CD14-positive monocyte (primary cell): ENCODE measurements around the gene PHLDA3. TPM values are rescaled to one million over a fixed set of nuclear protein-coding genes. Genes with fewer than 3 reads are reported as not detected.

Experiments
- DNase-seq, 3 donors: peaks; one replicate each; pipeline ENCODE4 v3.0.0-alpha.2; 2011 to 2022
- H2AFZ ChIP-seq: 2 replicates; pipeline ENCODE4 v1.6.0; 2012; ENCODE audit warnings: mild to moderate bottlenecking, low read depth, low read length, inconsistent platforms; ENCODE audit not compliant: insufficient read depth, poor library complexity, severe bottlenecking
- H3K27ac ChIP-seq, 2 donors: 1 replicate in 1 of 2; 2 replicates in 1 of 2; pipeline ENCODE4 v1.5.1; 2012 to 2013; ENCODE audit warnings: low read length in 2 of 2, control low read depth in 1 of 2, inconsistent platforms in 1 of 2, low read depth in 1 of 2, mild to moderate bottlenecking in 1 of 2
- H3K27me3 ChIP-seq, 2 donors: one replicate each; pipeline versions ENCODE4 v1.6.0 to v1.6.1; 2011 to 2013; ENCODE audit warnings: low read length in 2 of 2; ENCODE audit not compliant: control insufficient read depth in 2 of 2, insufficient read depth in 2 of 2
- H3K36me3 ChIP-seq, 2 donors: replicated peaks in 1 of 2; 1 replicate in 1 of 2; 2 replicates in 1 of 2; pipeline versions ENCODE4 v1.5.1 to v1.6.1; 2012 to 2013; ENCODE audit warnings: low read length in 2 of 2, control low read depth in 1 of 2, inconsistent platforms in 1 of 2, mild to moderate bottlenecking in 1 of 2; ENCODE audit not compliant: insufficient read depth in 2 of 2, control insufficient read depth in 1 of 2
- H3K4me1 ChIP-seq, 2 donors: 1 replicate in 1 of 2; 2 replicates in 1 of 2; pipeline versions ENCODE4 v1.5.1 to v1.6.1; 2012 to 2013; ENCODE audit warnings: low read length in 2 of 2, control low read depth in 1 of 2, inconsistent platforms in 1 of 2, mild to moderate bottlenecking in 1 of 2, moderate library complexity in 1 of 2; ENCODE audit not compliant: insufficient read depth in 2 of 2, control insufficient read depth in 1 of 2
- H3K4me2 ChIP-seq: replicated peaks from 2 replicates; pipeline ENCODE3; 2012; ENCODE audit warnings: low read length, moderate library complexity, mild to moderate bottlenecking; ENCODE audit not compliant: poor library complexity, severe bottlenecking; ENCODE audit errors: extremely low read depth
- H3K4me3 ChIP-seq, 3 experiments: fragments of 200-600 bp in 1 of 3; sonication (generic) in 1 of 3; replicated peaks in 1 of 3; 1 replicate in 2 of 3; 2 replicates in 1 of 3; pipeline ENCODE4 v1.5.1; 2011 to 2013; ENCODE audit warnings: low read length in 3 of 3, mild to moderate bottlenecking in 3 of 3, control low read depth in 2 of 3, low read depth in 2 of 3, inconsistent platforms in 1 of 3, moderate library complexity in 1 of 3
- H3K79me2 ChIP-seq: 2 replicates; pipeline ENCODE4 v1.6.0; 2012; ENCODE audit warnings: mild to moderate bottlenecking, control low read depth, inconsistent platforms, low read length, moderate library complexity; ENCODE audit not compliant: insufficient read depth
- H3K9ac ChIP-seq: 2 replicates; pipeline ENCODE4 v1.6.0; 2017; ENCODE audit warnings: low read length, mild to moderate bottlenecking; ENCODE audit not compliant: insufficient read depth, poor library complexity, severe bottlenecking
- H3K9me3 ChIP-seq, 2 donors: replicated peaks in 1 of 2; 1 replicate in 1 of 2; 2 replicates in 1 of 2; pipeline versions ENCODE4 v1.5.1 to v1.6.1; 2012 to 2013; ENCODE audit warnings: low read length in 2 of 2, control low read depth in 1 of 2; ENCODE audit not compliant: control insufficient read depth in 1 of 2, insufficient read depth in 1 of 2
- H4K20me1 ChIP-seq: 2 replicates; pipeline ENCODE4 v1.6.0; 2012; ENCODE audit warnings: mild to moderate bottlenecking, low read length, control low read depth, moderate library complexity; ENCODE audit not compliant: insufficient read depth
- H3K27ac Mint-ChIP-seq, 7 donors: one replicate each; pipeline ENCODE4 v1.8.0; 2020; ENCODE audit warnings: mild to moderate bottlenecking in 7 of 7, mixed read lengths in 7 of 7, moderate library complexity in 6 of 7, inconsistent platforms in 2 of 7
- H3K27me3 Mint-ChIP-seq, 3 donors: one replicate each; pipeline ENCODE4 v1.8.0; 2021 to 2022; ENCODE audit warnings: low read depth in 3 of 3, mild to moderate bottlenecking in 3 of 3, mixed read lengths in 3 of 3, moderate library complexity in 3 of 3, inconsistent platforms in 1 of 3
- H3K36me3 Mint-ChIP-seq, 2 donors: one replicate each; pipeline ENCODE4 v1.8.0; 2020; ENCODE audit warnings: mixed read lengths in 2 of 2, inconsistent platforms in 1 of 2, mild to moderate bottlenecking in 1 of 2
- H3K4me1 Mint-ChIP-seq: one replicate; pipeline ENCODE4 v1.8.0; 2020; ENCODE audit warnings: mild to moderate bottlenecking, mixed read lengths
- H3K4me3 Mint-ChIP-seq, 2 donors: one replicate each; pipeline ENCODE4 v1.8.0; 2020; ENCODE audit warnings: mild to moderate bottlenecking in 2 of 2, mixed read lengths in 2 of 2, moderate library complexity in 1 of 2
- H3K9me3 Mint-ChIP-seq, 7 donors: one replicate each; pipeline ENCODE4 v1.8.0; 2020 to 2022; ENCODE audit warnings: mixed read lengths in 7 of 7, mild to moderate bottlenecking in 6 of 7, moderate library complexity in 6 of 7, inconsistent platforms in 2 of 7
- WGBS: methylation state at CpG from one replicate; pipeline ENCODE4 v1.1.5; 2013; ENCODE audit warnings: missing lambda C conversion rate; ENCODE audit not compliant: insufficient coverage; 5-methylcytosine and 5-hydroxymethylcytosine counted together
- intact Hi-C, 2 donors: fragments of 100-400 bp; cut with micrococcal nuclease; formaldehyde crosslinking; loops; one replicate each; pipeline versions ENCODE4 v1.15.0 to v1.15.1; 2023
- polyA plus RNA-seq, 3 donors: library from polyadenylated mRNA; depleted of rRNA in 1 of 3; unstranded in 2 of 3; stranded (reverse) in 1 of 3; fragments of 300-500 nt in 2 of 3; fragments of >200 nt in 1 of 3; fragmentation: Illumina TruSeq in 2 of 3; gene quantifications; 1 replicate in 2 of 3; 2 replicates in 1 of 3; pipeline ENCODE4 v1.2.3, GENCODE V29; 2012 to 2021
- TF ChIP-seq, protein P1 (sequence below): fragments of 200-600 bp; IDR thresholded peaks from one replicate; pipeline ENCODE4 v1.8.0; 2022; ENCODE audit warnings: antibody characterized with exemption, mild to moderate bottlenecking

PHLDA3 gene
- polyA plus RNA-seq, 3 donors: 0.08 TPM; not detected in 2

DNA sequence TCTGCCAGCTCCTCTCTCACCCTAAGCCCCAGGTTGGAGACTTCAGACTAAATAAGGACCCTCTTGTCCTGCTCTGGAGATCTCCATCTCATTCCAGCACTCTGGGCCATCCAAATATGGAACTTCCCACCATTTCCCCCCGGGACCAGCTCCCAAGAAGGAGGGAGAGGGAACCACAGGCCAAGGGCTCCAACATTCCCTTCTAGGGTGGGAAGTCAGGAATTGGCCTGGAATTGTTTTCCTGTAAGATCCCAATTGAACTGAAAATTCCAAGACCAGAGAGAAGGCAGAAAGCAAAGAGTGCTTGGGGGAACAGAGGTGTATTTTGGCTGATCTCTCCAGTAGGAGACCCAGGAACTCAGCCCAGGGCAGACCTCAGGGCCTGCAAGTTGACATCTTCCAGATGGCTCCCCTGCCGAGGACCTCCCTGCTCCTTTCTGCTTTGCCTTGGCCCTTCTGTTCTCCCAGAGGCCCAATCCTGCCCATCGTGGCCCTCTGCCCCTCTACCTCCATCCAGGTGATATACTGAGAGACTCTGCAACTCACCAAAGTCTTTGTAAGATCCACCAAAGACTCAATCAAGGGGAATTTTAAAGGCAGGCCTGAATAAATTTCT lies 23.0 kb upstream of the PHLDA3 start:
- no peak overlapping the region for H3K4me3 ChIP-seq
- Mint-ChIP-seq H3K4me1 (peaks cover 57% of the 10 kb centered on the region), H3K27ac (peak overlapping the region in 5 of 7 donors; percentile 18 to 73 (median 63)), H3K4me3 (no peak overlapping the region), H3K36me3 (peaks cover 74 to 78% of the 10 kb centered on the region in 2 donors), H3K27me3 (peaks cover 0 to 7% (median 5%) of the 10 kb centered on the region in 3 donors), H3K9me3 (peaks cover 0 to 12% (median 2%) of the 10 kb centered on the region in 7 donors)
- H3K27ac ChIP-seq: no peak overlapping the region
- peaks cover 50 to 68% of the 10 kb centered on the region in 2 donors for H3K36me3 ChIP-seq
- 100% methylated on average over 2 of the region's 3 CpGs for WGBS
- TF ChIP-seq, protein P1, sequence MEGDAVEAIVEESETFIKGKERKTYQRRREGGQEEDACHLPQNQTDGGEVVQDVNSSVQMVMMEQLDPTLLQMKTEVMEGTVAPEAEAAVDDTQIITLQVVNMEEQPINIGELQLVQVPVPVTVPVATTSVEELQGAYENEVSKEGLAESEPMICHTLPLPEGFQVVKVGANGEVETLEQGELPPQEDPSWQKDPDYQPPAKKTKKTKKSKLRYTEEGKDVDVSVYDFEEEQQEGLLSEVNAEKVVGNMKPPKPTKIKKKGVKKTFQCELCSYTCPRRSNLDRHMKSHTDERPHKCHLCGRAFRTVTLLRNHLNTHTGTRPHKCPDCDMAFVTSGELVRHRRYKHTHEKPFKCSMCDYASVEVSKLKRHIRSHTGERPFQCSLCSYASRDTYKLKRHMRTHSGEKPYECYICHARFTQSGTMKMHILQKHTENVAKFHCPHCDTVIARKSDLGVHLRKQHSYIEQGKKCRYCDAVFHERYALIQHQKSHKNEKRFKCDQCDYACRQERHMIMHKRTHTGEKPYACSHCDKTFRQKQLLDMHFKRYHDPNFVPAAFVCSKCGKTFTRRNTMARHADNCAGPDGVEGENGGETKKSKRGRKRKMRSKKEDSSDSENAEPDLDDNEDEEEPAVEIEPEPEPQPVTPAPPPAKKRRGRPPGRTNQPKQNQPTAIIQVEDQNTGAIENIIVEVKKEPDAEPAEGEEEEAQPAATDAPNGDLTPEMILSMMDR: no peak
- no peaks in the 10 kb centered on the region for H3K9me3 ChIP-seq
- H3K4me1 ChIP-seq: peaks cover 45 to 50% of the 10 kb centered on the region in 2 donors
- peaks cover 51% of the 10 kb centered on the region for H4K20me1 ChIP-seq
- H3K9ac ChIP-seq: no peak overlapping the region
- no peak overlapping the region for H3K4me2 ChIP-seq
- H3K27me3 ChIP-seq: no peaks in the 10 kb centered on the region
- peaks cover 12% of the 10 kb centered on the region for H3K79me2 ChIP-seq
- intact Hi-C loops: loop anchor here in 1 of 2 donors (10.0 kb wide), 1 partner anchor 57 kb away; no protein-coding TSS in a partner anchor
- DNase-seq: no peak
- no peak overlapping the region for H2AFZ ChIP-seq

DNA sequence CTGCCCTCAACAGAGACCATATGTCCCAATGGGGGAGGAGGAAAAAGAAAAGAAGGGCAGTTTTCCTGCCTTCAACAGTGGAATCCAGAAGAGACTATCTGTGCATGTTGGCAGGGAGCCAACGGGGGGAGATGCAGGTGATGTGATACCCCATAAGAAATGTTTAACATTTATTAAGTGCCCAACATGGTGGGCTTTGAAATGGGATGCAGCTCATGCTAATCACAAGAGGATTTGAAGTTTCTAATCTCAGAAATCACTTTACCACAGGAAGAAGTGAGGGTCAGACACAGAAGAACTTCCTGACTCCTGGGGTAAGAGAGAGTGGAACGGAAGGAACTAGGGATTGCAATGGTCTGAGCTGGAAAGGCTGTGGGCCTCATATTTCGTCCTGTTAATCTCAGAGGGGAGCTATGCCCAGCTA lies 21.7 kb upstream of the PHLDA3 start:
- Histone ChIP-seq H3K79me2 (peaks cover 5% of the 10 kb centered on the region), H3K4me1 (peaks cover 49 to 50% of the 10 kb centered on the region in 2 donors), H2AFZ (no peak overlapping the region), H3K4me3 (no peak overlapping the region), H3K36me3 (peaks cover 49 to 70% of the 10 kb centered on the region in 2 donors), H3K27ac (peak overlapping the region in 1 of 2 donors; percentile 87), H3K9me3 (no peaks in the 10 kb centered on the region), H3K27me3 (no peaks in the 10 kb centered on the region), H4K20me1 (peaks cover 40% of the 10 kb centered on the region), H3K9ac (no peak overlapping the region), H3K4me2 (no peak overlapping the region)
- H3K36me3 Mint-ChIP-seq: peaks cover 76 to 82% of the 10 kb centered on the region in 2 donors
- peaks cover 0 to 12% (median 2%) of the 10 kb centered on the region in 7 donors for H3K9me3 Mint-ChIP-seq
- peaks cover 0 to 6% (median 5%) of the 10 kb centered on the region in 3 donors for H3K27me3 Mint-ChIP-seq
- H3K27ac Mint-ChIP-seq: peak overlapping the region; percentile 32 to 96 (median 78)
- TF ChIP-seq, protein P1: no peak
- WGBS: 32% methylated on average over 3 of the region's 3 CpGs
- no peak overlapping the region for H3K4me3 Mint-ChIP-seq
- peaks cover 62% of the 10 kb centered on the region for H3K4me1 Mint-ChIP-seq
- intact Hi-C loops: loop anchor here in 1 of 2 donors (10.0 kb wide), 1 partner anchor 56 kb away; no protein-coding TSS in a partner anchor
- no peak for DNase-seq
